Ovary (tissue), 9 donors: ENCODE results near the gene SCT. TPM values are rescaled to one million over a fixed set of nuclear protein-coding genes. Genes with fewer than 3 reads are reported as not detected.

ENCODE experiments used
- DNase-seq, 5 donors: peaks; one replicate each; pipeline ENCODE4 v3.0.0-alpha.2; 2019 to 2020
- H3K27ac ChIP-seq, 2 donors: fragments of 200-600 bp; one replicate each; pipeline versions ENCODE4 v1.5.1 to v1.8.0; 2019 to 2022
- H3K27me3 ChIP-seq: fragments of 200-600 bp; one replicate; pipeline ENCODE4 v1.8.0; 2022
- H3K36me3 ChIP-seq: fragments of 200-600 bp; sonication (generic); one replicate; pipeline ENCODE4 v1.5.1; 2019
- H3K4me1 ChIP-seq: one replicate; pipeline ENCODE4 v1.8.1; 2013; ENCODE audit warnings: mild to moderate bottlenecking, moderate library complexity; ENCODE audit not compliant: insufficient read depth
- H3K4me3 ChIP-seq: fragments of 200-600 bp; sonication (generic); one replicate; pipeline ENCODE4 v1.5.1; 2017
- H3K9me3 ChIP-seq, 2 donors: fragments of 200-600 bp in 1 of 2; sonication (generic) in 1 of 2; one replicate each; pipeline versions ENCODE4 v1.5.1 to v1.8.1; 2013 to 2019; ENCODE audit warnings: mild to moderate bottlenecking in 1 of 2, moderate library complexity in 1 of 2
- EP300 ChIP-seq: sonication (generic); formaldehyde crosslinking; IDR thresholded peaks from one replicate; pipeline ENCODE4 v1.6.1; 2017; ENCODE audit warnings: antibody characterized with exemption
- POLR2A ChIP-seq: fragments of 450-650 bp; IDR thresholded peaks from one replicate; pipeline ENCODE4 v1.6.1; 2017; ENCODE audit warnings: antibody characterized with exemption, mild to moderate bottlenecking, moderate library complexity
- WGBS, 3 donors: extraction: QIAGEN DNeasy Blood & Tissue Kit in 1 of 3; methylation state at CpG; one replicate each; pipeline versions ENCODE4 v1.1.5 to v1.1.7; 2013 to 2017; 5-methylcytosine and 5-hydroxymethylcytosine counted together
- intact Hi-C, 4 donors: fragments of 100-400 bp; cut with DNase I; formaldehyde crosslinking; loops; one replicate each; pipeline versions ENCODE4 v1.11.0 to v1.15.1; 2022 to 2023
- polyA plus RNA-seq, 2 donors: library from polyadenylated mRNA; stranded (reverse); fragments of 200-250 nt in 1 of 2; fragments of 350-450 nt in 1 of 2; fragmentation: Illumina TruSeq in 1 of 2; extraction: RNeasy Lipid Tissue Mini Kit (QIAGEN cat#74804) in 1 of 2; gene quantifications; one replicate each; pipeline ENCODE4 v1.2.3, GENCODE V29; 2013 to 2014
- total RNA-seq, 7 donors: library from RNA; depleted of rRNA in 2 of 7; stranded (reverse); fragments of >200 nt in 2 of 7; fragmentation: NEBNext Ultra II Directional in 3 of 7; extraction: Animal tissue kit (Norgen Biotek cat#: 25700) in 3 of 7; gene quantifications; one replicate each; pipeline versions ENCODE4 v1.1.0 to v1.2.4, GENCODE V29; 2016 to 2023
- TF ChIP-seq, protein P1 (sequence below), 3 donors: fragments of 450-650 bp in 2 of 3; fragments of 200-600 bp in 1 of 3; IDR thresholded peaks; one replicate each; pipeline versions ENCODE4 v1.5.1 to v1.8.0; 2016 to 2022; ENCODE audit warnings: antibody characterized with exemption in 3 of 3, mild to moderate bottlenecking in 1 of 3
- donor health status: DM: no; HTN: no; CAD: no; lungs with moderate emphysema.
- donor health status: DM: no; HTN: no; CAD: no.
- donor health status: Bipolar disorder and iron deficiency.
- donor health status: DM: yes; HTN: yes; CAD: no.
- donor health status: DM: no; HTN: no; CAD: no.
- donor health status: DM: yes; HTN: yes; CAD: no.

Gene SCT
- total and polyA plus RNA-seq, 9 donors: 0.68 TPM; not detected in 8

DNA sequence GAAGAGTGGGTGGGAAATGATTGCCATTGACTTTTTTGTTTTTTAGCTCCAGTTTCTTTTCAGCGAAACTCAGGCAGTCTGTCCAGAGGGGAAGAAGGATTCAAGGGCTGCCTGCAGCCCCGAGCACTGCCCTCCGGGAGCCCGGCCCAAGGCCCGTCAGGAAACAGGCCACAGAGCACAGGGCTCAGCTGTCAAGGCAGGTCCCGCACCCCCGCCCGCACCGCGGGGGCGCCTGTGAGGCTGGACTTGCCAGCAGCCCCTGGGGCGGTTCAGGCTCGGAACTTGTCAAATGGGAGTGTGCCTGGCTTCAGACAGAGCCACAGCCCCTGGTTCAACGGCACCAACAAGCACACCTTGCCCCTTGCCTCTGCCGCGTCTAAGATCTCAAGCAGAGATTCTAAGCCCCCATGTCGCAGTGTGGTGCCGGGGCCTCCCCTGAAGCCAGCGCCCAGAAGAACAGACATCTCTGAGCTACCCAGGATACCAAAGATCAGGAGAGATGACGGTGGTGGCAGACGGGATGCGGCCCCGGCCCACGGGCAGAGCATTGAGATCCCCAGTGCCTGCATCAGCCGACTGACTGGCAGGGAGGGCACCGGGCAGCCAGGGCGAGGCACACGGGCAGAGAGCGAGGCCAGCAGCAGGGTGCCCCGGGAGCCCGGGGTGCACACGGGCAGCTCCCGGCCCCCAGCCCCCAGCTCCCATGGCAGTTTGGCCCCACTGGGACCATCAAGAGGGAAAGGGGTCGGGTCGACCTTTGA lies 19.8 kb downstream of the SCT start:
- peak in 2 of 5 donors; percentile 39 to 48 for DNase-seq
- intact Hi-C loops: no loop called here
- Histone ChIP-seq H3K4me1 (no peaks in the 10 kb centered on the region), H3K27me3 (no peaks in the 10 kb centered on the region), H3K27ac (peak overlapping the region in 1 of 2 donors; percentile 53), H3K36me3 (no peaks in the 10 kb centered on the region), H3K4me3 (no peak overlapping the region), H3K9me3 (no peaks in the 10 kb centered on the region)
- TF ChIP-seq, protein P1, sequence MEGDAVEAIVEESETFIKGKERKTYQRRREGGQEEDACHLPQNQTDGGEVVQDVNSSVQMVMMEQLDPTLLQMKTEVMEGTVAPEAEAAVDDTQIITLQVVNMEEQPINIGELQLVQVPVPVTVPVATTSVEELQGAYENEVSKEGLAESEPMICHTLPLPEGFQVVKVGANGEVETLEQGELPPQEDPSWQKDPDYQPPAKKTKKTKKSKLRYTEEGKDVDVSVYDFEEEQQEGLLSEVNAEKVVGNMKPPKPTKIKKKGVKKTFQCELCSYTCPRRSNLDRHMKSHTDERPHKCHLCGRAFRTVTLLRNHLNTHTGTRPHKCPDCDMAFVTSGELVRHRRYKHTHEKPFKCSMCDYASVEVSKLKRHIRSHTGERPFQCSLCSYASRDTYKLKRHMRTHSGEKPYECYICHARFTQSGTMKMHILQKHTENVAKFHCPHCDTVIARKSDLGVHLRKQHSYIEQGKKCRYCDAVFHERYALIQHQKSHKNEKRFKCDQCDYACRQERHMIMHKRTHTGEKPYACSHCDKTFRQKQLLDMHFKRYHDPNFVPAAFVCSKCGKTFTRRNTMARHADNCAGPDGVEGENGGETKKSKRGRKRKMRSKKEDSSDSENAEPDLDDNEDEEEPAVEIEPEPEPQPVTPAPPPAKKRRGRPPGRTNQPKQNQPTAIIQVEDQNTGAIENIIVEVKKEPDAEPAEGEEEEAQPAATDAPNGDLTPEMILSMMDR (IDR thresholded peaks at IDR 0.05): no peak
- TF ChIP-seq POLR2A: no peak
- TF ChIP-seq EP300: no peak
- 77 to 84% (median 77%) methylated on average over 33 to 35 of the region's 35 CpGs for WGBS, 3 donors

DNA sequence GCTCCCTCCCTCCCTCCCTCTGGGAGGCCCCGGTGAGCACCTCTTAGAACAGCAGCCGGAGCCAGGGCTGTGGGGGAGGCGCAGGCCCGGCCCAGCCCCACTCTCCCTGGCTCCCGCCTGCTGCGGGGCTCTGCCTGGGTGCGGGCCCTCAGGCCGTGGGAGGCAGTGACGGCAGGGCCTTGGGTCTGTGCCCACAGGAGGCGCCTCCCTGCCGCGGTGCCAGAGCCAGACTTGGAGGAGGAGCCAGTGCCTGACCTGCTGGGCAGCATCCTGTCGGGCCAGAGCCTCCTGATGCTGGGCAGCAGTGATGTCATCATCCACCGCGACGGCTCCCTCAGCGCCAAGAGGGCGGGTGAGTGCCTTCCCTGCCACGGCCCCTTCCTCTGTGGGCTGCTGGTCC lies 20.7 kb downstream of the SCT start:
- intact Hi-C loops: no loop called here
- H3K4me3 ChIP-seq: no peak overlapping the region
- no peaks in the 10 kb centered on the region for H3K9me3 ChIP-seq
- 21 to 31% (median 26%) methylated on average over 10 to 19 of the region's 19 CpGs for WGBS, 3 donors
- TF ChIP-seq, protein P1 (IDR thresholded peaks at IDR 0.05): no peak
- TF ChIP-seq POLR2A (no peak), EP300 (no peak)
- no peaks in the 10 kb centered on the region for H3K36me3 ChIP-seq
- no peaks in the 10 kb centered on the region for H3K4me1 ChIP-seq
- peak overlapping the region; percentile 53 to 64 for H3K27ac ChIP-seq
- peak; percentile 80 to 93 (median 86) for DNase-seq
- no peaks in the 10 kb centered on the region for H3K27me3 ChIP-seq

DNA sequence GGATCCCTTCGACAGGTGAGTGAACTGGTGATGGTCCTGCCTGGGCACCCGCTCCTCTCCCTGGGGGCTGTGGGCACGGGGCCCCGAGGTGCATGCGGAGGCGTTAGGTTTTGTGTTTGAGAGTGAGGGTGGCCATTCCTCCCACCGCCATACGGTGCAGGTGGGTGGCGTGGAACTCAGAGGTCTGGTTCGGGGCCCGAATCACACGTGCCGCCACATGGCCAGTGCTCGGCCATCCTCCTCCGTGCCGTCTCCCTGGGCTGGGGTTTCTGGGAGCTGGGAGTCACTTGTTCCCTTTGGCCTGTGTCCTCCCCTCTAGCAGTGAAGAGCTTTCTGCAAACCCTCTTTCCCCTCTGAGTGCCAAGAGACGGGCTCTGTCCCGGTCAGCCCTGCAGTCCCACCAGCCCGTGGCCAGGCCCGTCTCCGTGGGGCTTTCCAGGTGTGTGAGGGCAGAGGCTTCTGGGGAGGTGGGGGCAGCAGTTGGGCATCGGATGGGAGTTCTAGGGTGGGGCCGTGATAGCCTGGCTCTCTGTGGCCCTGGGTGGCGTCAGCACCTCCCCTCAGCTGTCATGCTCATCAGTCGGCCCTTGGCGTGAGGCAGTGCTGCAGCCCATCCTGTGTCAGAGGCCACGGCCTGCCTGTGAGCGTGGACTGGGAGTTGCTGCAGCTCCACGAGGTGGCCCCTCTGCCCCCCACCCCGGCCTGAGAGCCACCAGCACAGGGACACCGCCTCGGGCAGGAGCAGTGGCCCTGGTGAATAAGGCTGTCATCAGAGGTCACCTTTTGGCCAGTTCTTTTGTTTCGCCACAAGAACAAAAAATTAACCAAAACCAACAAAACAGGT lies 21.5 kb downstream of the SCT start:
- DNase-seq: peak in 2 of 5 donors; percentile 42 to 51
- H3K9me3 ChIP-seq: no peaks in the 10 kb centered on the region
- 87 to 91% (median 88%) methylated on average over 33 of the region's 33 CpGs for WGBS, 3 donors
- no peaks in the 10 kb centered on the region for H3K36me3 ChIP-seq
- no peaks in the 10 kb centered on the region for H3K27me3 ChIP-seq
- peak overlapping the region; percentile 53 to 64 for H3K27ac ChIP-seq
- TF ChIP-seq EP300 (no peak), POLR2A (no peak)
- TF ChIP-seq, protein P1 (IDR thresholded peaks at IDR 0.05): no peak
- H3K4me3 ChIP-seq: no peak overlapping the region
- H3K4me1 ChIP-seq: no peaks in the 10 kb centered on the region
- intact Hi-C loops: no loop called here

DNA sequence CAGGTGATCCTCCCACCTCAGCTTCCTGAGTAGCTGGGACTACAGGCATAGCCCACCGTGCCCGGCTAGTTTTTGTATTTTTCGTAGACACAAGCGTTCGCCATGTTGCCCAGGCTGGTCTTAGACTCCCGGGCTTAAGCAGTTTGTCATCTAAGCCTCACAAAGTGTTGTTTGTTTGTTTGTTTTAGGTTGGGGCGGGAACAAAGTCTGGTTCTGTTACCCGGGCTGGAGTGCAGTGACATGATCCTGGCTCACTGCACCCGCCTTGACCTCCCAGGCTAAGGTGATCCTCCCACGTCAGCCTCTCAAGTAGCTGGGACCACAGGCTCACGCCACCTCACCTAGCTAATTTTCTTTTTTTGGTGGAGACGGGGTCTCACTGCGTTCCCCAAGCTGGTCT lies 23.8 kb downstream of the SCT start:
- no peak overlapping the region for H3K27ac ChIP-seq
- intact Hi-C loops: no loop called here
- no peak for DNase-seq
- no peaks in the 10 kb centered on the region for H3K27me3 ChIP-seq
- H3K9me3 ChIP-seq: no peaks in the 10 kb centered on the region
- no peaks in the 10 kb centered on the region for H3K36me3 ChIP-seq
- WGBS, 3 donors: 83 to 89% (median 86%) methylated on average over 13 of the region's 13 CpGs
- no peak overlapping the region for H3K4me3 ChIP-seq
- TF ChIP-seq, protein P1 (IDR thresholded peaks at IDR 0.05): no peak
- no peak for TF ChIP-seq EP300
- TF ChIP-seq POLR2A: no peak
- no peaks in the 10 kb centered on the region for H3K4me1 ChIP-seq
